ENCODE measurements around the gene RBP5. TPM values are rescaled to one million over a fixed set of nuclear protein-coding genes. Genes with fewer than 3 reads are reported as not detected.
A peak's percentile ranks its signal among the peaks of the same experiment; 100 is the strongest.

Gene RBP5
- total RNA-seq, 1 donor from 2014 or later = 4.5 TPM

DNA sequence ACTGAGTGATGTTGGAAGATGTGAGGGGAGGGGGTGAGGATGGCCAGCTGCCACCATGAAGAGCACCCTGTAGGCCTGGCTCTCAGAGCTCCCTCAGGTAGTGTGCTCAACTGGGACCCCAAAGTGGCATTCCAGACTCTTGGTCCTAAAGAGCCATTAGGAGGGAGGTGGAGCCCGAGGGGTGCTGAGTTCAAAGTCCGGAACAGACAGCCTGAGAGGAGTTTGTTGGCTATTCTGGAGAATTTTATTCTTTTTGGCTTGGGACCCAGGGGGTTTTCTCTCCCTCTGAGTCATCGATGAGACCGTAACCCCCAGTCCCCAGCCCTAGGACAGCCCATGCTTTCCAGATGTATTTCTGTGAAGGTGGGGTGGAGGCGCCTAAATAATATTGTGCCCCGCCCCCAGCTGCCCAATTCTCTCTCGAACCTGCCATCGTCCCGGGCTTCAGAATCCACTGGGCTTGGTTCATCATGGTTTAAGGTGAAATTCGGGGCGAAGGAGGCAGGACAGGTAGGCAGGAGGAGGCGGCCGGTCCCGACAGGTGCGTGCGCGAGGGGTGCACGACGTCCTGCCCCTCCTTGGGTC lies 690 bp upstream of the RBP5 start:
- intact Hi-C loops (cut with DNase I) = no loop called here
- DNase-seq (ENCODE audit: low spot score) = no peak
- ATAC-seq = peak; percentile 1

DNA sequence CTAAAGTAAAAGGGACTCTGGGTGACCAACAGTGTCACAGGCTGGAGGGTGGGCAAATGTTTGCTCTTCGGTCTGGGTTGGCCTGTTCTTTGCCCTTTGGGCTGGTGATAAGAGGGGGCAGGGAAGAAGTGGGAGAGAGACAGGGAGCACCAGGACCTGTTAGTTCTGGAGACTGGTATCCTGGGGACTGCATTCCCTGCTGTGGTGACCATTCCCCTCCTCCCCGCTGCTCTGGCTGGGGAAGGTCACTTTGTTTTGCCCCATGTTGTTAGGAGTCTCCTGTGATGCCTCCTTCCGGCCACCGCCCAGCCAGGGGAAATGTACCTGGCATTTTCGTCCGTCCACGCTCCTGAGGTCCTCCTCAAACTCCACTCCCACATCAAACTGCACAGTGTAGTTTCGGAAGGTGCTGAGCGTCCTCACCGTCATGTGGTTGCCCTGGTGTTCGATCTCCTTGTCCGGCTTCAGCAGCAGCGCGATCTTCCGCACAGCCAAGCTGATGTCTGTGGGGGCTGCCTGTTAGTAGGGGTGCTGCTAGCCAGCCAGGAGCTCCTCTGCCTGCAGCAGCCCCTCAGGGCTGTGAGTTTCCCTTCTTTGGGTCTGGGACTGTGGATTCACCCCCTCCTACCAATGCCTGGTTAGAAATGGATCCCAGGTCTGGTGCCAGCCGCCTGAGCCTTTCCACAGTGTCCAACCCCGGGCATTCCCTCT lies 618 bp downstream of the RBP5 start:
- intact Hi-C loops (cut with DNase I) = no loop called here
- no peak for ATAC-seq
- no peak for DNase-seq (ENCODE audit: low spot score)

DNA sequence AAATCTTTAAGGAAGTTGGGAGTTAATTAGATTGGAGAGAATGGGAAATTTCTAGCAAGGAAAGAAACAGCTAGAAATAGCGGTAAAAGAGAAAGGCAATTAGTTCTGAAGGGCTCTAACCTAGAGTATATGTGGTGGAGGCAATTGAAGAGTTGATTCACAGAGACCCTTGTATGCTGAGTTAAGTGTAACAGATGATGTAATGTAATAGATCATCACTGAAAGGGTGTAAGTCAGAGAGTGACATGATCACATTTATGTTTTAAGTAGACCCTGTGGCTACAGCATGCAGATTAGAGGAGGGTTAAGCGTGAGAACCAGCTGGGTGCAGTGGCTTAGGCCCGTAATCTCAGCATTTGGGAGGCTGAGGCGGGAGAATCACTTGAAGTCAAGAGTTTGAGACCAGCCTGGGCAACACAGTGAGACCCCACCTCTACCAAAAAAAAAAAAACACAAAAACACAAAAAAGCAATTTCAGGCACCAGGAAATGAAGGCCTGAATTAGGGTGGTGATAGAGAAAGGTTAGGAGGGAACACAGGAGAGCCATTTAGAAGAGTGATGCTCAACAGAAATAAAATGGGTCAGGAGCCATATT lies 3.0 kb downstream of the RBP5 start:
- ATAC-seq (no peak), DNase-seq (ENCODE audit: low spot score) (no peak)
- intact Hi-C loops (cut with DNase I) = no loop called here

DNA sequence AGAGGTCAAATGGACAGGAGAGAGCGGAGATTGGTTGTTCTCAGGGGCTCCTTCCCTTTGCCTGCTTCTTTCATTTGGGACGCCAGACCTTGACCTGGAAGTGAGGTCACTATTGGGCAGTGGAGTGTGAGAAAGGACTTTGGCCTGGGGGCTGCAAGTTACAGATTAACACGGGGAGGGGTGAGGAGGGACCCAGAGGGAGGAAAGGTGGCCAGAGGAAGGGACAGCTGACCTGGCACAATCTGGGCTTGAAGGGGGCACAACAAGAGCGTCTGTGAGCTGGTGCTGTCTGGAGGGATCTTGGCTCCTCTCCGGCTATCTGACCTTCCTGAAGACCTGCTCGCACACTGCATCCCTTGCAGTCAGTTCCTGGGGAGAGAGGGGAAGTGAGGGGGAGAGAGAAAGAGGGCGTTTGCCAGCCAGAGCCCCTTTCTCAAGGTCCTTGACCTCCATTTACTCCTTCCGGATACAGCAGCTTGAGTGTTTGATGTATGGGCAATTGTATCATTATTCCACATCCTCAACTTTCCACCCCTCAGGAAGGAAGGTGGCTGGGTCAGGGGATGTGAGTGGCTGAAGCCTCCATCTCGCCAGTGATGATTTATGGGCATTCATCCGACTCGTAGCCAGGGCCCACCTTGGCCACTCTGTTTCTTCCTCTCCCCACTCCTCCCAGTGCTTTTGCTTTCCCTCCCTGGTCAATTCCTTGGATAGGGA lies 4.7 kb downstream of the RBP5 start:
- intact Hi-C loops (cut with DNase I) = no loop called here
- ATAC-seq = no peak
- no peak for DNase-seq (ENCODE audit: low spot score)

DNA sequence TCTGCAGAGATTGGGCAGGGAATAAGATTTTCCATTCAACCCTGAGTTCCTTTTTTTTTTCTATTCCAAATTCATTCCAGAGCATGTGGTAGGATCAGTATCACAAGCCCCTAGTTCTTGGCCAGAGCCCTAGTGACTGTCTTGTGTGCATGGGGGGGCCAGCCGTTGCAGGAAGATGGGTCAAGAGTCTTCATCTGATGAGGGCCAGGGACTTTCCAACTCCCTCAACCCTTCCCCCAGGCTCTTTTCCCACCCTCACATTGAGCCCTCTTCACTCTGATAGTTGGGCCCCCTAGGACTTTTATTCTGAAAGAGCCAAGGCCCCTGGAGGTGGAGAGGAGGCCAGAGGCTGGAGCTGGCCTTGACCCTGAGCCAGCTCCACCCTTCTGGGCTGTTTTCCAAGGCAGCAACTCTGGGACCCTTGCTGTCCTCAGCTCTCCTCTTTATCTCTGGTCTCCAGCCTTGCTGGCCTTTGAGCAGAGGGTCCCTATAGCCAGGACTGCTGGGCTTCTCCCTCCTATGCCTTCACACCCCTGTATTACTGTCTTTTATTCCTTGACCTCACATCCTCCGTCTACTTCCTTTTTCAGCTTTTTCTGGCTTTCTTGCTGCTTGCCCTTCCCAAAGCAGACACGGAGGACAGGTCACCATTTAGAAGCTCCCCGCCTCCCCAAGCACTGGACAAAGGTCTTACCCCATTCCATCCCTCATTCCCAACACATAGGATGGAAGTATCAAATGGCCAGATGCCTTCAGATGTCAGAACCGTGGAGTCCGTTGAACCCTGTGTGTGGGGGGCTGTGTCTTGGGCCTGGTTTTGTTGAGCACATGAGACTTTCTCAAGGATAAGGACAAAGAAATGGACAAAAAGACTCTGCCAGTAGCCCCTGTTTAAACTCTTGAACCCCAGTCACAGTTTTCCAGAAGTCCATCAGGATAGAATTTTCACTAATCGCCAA lies 5.6 kb downstream of the RBP5 start:
- intact Hi-C loops (cut with DNase I) = no loop called here
- no peak for DNase-seq (ENCODE audit: low spot score)
- ATAC-seq = peak; percentile 59

DNA sequence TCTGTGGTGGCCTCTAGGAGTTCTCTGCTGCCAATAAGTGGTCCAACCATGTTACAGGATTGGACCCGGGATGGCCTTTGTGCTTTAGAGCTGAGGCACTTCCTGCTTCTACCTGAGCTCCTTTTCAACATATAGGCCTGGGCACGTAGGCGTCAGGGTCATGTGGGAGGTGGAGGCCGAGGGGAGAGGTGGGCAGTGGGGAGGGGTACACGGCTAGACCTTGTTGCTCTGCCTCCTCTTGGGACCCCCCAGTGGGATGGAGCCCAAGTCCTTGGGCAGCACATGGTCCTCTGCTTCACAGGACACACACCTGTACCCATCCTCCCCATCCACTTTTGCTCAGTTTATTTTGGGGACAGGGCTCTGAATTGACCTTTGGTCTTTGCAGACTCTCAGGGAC lies 7.4 kb downstream of the RBP5 start:
- intact Hi-C loops (cut with DNase I) = no loop called here
- DNase-seq (ENCODE audit: low spot score) (no peak), ATAC-seq (no peak)

DNA sequence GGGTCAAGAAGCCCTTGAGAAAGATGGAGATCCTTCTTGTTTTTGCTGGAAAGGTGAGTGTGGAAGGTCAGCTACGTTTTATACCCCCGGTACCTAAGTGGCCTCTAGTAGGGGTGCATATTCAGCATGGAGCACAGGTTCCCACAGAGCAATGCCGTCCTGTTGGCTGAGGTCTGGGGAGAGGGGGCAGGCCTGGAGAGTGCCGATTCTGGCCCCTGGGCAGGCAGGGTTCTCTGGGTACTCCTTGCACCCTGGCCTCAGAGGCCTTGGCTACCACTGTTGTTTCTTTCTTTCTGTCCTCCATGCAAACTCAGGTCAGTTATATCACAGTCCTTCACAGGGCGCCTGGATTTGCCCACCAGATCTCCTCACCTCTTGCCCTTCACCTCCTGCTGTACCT lies 8.5 kb downstream of the RBP5 start:
- ATAC-seq (no peak), DNase-seq (ENCODE audit: low spot score) (no peak)
- intact Hi-C loops (cut with DNase I) = no loop called here

DNA sequence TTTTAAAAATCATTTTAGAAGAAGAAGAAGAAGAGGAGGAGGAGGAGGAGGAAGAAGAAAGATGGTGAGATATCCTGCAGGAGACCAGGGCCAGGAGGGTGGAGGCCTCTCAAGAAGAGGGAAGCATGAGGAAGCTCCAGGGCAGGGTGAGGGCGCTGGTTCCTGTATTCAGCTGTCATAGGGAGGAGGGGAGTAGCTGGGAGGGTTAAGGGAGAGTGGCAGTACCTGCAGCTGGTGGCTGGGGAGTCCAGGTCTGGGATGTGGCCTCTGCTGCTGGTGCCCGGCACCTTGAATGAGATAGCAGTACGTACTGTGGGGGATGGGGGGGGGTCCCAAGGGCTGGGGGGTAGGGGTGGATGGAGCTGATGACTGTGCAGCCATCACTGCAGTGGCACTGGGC lies 9.8 kb downstream of the RBP5 start:
- intact Hi-C loops (cut with DNase I) = loop anchor here (10.0 kb wide), 1 partner anchor 154 kb away; no protein-coding TSS in a partner anchor
- ATAC-seq = no peak

DNA sequence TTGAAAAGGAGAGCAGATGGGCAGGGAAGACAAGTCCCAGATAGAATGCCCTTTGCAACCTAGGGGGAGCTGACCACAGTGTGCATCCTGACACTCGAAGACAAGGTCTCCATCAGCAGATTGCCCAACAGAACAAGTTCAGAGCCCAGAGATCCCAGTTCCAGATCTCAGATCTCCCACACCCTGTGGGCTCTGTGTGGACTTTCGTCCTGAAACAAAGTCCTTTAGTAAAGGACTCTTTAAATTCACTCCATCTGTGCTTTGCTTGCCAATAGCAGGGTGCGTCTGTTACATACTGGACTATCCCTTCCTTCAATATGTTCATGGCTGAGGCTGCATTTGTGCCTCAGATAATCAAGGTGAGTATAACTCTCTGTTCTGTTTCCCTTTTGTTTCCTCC lies 11.0 kb downstream of the RBP5 start:
- intact Hi-C loops (cut with DNase I) = loop anchor here (10.0 kb wide), 1 partner anchor 153 kb away; no protein-coding TSS in a partner anchor
- DNase-seq (ENCODE audit: low spot score) = no peak
- no peak for ATAC-seq

More for the DNA sequence above, 9.8 kb downstream of the RBP5 start:
- peak; percentile 19 for DNase-seq (ENCODE audit: low spot score)

DNA sequence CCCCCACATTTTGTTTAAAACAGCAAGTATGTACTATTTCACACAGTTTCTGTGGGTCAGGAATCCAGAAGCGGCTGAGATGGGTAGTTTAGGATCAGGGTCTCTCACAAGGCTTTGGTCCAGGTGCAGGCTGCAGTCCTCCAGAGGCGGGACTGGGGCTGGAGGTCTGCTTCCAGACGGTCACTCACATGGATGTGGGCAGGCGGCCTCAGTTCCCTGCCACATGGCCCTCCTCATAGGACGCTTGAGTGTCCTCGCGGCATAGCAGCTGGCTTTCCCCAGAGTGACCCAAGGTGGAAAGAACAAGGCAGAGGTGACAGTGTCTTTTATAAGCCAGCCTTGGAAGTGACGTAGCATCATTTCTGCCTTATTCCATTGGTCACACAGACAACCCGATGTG lies 11.8 kb downstream of the RBP5 start:
- ATAC-seq (no peak), DNase-seq (ENCODE audit: low spot score) (peak; percentile 49)
- intact Hi-C loops (cut with DNase I) = loop anchor here (10.0 kb wide), 1 partner anchor 152 kb away; no protein-coding TSS in a partner anchor

DNA sequence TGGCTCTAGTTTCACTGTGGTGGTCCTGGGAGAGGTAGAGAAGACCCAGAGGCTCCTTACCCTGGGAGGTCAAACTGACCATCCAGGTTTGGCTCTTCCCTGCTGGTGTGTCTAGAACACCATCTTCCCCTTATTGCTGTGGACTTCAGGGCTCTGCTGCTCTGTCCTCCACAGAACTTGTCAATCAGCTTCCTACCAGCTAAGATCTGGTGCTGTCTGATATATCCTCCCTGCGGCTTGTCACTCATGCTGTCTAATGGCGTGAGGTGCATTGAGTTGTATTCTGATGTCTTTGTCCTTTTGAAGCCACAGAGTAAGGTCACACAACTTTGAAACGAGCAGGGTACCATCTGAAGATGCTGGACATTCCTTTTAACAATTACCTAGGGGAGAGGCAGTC lies 12.5 kb downstream of the RBP5 start:
- DNase-seq (ENCODE audit: low spot score) (peak; percentile 0), ATAC-seq (no peak)
- intact Hi-C loops (cut with DNase I) = loop anchor here (10.0 kb wide), 1 partner anchor 151 kb away; no protein-coding TSS in a partner anchor

DNA sequence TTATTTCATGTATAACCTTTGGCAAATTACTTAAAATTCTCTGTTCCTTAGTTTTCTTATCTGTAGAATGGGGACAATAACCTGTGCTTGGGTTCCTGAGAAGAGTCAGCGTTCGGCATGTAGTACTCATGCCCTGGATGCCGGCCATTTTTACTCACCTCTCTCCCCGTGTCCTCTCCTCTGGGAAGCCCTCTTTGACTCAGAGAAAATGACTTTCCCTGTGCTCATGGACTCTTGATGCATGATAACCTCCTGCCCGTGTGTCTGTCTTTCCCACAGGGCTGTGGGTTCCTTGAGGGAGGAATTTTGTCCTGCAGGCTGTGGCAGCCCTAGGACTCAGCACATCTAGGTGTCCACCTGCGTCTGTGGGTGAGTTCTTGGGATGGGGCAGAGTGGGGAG lies 13.8 kb downstream of the RBP5 start:
- intact Hi-C loops (cut with DNase I) = loop anchor here (10.0 kb wide), 1 partner anchor 150 kb away; no protein-coding TSS in a partner anchor
- peak; percentile 42 for DNase-seq (ENCODE audit: low spot score)

DNA sequence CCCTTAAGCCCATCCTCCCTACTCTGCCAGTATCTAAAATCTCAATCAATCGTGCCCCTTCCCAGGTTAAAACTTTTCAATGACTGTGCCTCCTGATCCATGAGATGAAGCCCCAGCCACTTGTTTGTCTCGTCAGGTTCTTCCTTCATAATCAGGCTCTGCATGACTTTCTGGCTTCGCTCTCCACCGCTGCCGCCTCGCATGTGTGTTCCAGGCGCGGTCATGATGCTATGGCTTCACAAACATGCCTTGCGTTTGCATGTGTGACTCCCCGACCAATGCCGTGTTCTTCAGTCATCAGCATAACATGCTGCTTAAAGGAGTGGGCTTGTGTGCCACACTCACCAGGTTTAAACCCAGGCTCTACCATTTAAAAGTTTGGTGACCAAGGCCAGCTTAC lies 14.7 kb downstream of the RBP5 start:
- DNase-seq (ENCODE audit: low spot score) = peak; percentile 56
- intact Hi-C loops (cut with DNase I) = loop anchor here (10.0 kb wide), 1 partner anchor 149 kb away; no protein-coding TSS in a partner anchor
- ATAC-seq = no peak

More for the DNA sequence above, 13.8 kb downstream of the RBP5 start:
- ATAC-seq = no peak

DNA sequence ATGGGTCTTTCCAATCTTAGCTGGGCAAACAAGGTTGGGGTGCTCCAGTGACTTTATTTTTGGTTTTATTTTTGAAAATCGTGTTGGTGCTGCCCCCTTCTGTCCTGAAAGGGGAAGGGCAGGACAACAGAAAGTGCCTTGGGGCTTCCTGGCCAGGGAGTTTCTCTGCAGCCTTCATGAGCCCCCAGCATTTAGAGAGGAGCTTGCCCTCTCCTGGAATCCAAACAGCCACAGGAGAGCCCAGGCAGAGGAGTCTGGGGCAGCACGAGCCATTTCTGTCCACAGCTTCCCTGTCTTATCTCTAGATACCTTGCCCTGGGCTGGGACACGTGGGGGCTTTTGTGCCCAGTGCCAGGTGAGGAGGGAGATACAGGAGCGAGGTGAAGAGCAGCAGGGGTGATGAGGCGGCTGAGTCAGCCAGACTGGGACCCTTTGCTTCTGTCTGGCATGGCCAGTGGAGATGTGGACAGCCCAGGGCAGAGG lies 15.3 kb downstream of the RBP5 start:
- DNase-seq (ENCODE audit: low spot score) = peak; percentile 59
- intact Hi-C loops (cut with DNase I) = loop anchor here (10.0 kb wide), 1 partner anchor 149 kb away; no protein-coding TSS in a partner anchor
- no peak for ATAC-seq

DNA sequence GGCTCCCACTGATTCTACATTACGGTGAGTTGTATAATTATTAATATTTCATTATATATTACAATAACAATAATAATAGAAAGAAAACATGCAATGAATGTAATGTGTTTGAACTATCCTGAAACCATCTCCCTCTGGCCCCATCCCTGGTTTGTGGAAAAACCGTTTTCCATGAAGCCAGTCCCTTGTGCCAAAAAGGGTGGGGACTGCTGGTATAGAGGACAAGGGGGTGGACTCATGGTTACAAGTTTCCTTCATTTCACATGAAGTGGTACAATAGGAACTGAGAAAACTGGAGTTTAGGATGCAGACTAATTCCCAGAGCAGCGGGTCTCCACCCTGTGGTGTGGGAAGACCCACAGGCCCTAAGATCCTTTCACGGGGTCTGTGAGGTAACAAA lies 16.6 kb downstream of the RBP5 start:
- intact Hi-C loops (cut with DNase I) = loop anchor here (10.0 kb wide), 1 partner anchor 147 kb away; no protein-coding TSS in a partner anchor
- ATAC-seq (no peak), DNase-seq (ENCODE audit: low spot score) (peak; percentile 44)

DNA sequence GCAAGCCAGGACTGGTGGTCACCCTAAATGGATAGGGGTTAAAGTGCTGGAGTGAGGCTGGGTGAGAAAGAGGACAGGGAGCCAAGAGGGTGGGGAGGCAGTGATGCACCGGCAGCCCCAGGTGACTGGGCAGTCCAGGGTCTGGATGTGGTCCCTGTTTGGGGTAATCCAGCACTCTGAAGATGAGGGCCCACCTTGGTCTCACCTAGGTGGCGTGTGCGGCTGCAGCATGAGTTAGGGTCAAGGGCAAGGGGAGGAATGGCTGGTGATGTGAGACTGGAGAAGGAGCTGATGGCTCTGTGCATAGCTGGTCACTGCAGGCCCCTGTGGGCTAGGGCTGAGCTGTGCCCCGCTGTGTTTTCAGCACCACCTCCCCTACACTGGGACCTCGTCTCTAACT lies 18.0 kb downstream of the RBP5 start:
- peak; percentile 53 for DNase-seq (ENCODE audit: low spot score)
- intact Hi-C loops (cut with DNase I) = loop anchor here (10.0 kb wide), 1 partner anchor 146 kb away; no protein-coding TSS in a partner anchor
- ATAC-seq = no peak

DNA sequence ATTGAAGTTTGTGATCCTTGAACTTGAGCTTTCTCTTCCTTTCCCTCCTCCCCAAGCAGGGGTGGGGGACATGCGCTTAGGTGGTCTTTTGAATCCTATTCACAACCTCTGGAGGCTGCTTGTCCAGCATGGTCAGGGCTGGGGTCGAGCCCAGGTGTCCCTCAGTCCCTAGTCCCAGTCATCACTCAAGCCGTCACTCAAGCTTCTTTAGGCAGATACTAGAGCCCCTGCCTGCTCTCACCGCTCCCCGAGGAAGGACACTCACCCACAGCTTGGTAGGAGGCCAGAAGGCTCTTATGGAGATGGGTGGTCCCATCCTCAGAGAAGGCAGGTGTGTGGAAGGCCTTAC lies 19.1 kb downstream of the RBP5 start:
- ATAC-seq (no peak), DNase-seq (ENCODE audit: low spot score) (peak; percentile 59)
- intact Hi-C loops (cut with DNase I) = no loop called here
